NCI-H2196 treated with DMSO at 0.1 percent for 48 hours (cell line): ENCODE results near the gene LMO1.

Source experiments
- DNase-seq: peaks from one replicate; lab custom pipeline; 2025; ENCODE audit not compliant: unreplicated experiment; lab: John Stamatoyannopoulos, UW

LMO1 gene

DNA sequence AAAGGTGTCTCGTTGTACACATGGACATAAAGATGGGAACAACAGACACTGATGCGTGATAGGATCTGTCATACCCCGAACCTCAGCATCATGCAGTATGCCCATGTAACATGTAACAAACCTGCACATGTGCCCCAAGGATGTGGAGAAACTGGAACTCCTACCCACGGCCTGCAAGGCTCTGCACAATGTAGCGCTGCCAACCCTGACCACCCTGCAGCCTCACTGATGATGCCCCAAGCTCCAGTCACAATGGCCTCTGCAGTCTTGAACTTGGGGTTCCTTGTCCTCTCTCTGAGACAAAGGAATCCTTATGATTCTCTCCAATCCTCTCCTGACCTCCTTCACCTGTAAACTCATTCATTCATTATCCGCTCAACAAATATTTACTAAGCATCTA, 14.2 kb downstream of the LMO1 start:
- DNase-seq: no peak

GRCh38 chr11:8248786-8249185, 14.9 kb downstream of the LMO1 start:
- DNase-seq: no peak

- DNase-seq: no peak
These were observed 16.4 kb downstream of the LMO1 start for GRCh38 chr11:8247312-8247711.

GRCh38 chr11:8243458-8243857, 20.2 kb downstream of the LMO1 start:
- no peak for DNase-seq

DNA sequence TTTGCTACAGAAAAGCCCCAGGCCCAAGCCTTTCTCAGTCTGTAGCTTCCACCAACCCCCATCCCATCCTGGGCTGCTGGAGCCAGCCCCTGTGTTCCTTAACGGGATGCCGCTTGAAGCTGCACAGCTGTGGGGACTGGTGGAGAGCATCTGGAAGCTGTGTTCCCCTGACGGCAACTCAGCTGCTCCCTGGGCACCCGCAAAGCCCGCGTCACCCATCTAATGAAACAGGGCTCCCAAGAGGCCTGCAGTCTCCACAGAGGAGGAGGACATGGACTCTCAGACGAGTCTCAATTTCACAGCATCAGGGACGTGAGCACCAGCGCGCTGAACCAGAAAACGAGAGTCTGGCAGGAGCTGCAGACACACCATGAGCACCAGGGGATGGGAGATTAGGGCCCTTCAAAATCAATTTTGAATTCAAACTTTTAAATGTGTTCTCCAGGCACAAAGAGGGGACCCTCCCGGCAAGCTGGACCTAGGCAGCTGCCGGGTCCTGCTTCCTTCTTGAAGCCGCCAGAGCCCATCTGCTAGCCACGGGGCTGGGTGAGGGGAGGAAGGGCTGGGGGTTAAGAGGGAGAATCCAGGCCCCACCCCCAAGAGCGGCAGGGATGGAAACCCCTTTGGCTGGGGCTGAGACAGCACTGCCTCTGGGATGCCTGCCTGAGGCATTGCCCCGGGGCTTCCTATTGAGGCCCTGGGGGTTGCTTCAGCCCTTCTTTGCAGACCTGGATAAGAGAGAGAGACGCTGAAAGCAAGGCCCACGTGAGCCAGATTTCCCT, 21.0 kb downstream of the LMO1 start:
- DNase-seq: no peak

DNA sequence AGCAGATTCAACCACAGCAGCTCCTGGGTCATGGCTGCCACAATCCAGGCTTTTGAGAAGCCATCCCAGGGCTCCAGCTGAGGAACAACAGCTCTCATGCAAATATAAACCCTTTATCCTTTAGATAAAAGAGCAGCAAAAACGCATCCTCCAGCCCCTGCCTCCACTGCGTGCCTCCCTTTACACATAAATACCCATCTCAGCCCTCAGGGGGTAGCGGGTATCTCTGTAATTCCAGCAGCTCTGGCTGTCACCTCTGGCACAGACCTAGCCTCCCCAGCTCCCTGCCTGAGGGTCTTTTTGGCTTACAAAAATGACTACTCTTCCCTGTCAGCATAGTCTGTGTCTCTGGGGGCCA, 21.6 kb downstream of the LMO1 start:
- no peak for DNase-seq

- DNase-seq: no peak
These were observed 22.1 kb downstream of the LMO1 start for GRCh38 chr11:8241373-8242117.

DNA sequence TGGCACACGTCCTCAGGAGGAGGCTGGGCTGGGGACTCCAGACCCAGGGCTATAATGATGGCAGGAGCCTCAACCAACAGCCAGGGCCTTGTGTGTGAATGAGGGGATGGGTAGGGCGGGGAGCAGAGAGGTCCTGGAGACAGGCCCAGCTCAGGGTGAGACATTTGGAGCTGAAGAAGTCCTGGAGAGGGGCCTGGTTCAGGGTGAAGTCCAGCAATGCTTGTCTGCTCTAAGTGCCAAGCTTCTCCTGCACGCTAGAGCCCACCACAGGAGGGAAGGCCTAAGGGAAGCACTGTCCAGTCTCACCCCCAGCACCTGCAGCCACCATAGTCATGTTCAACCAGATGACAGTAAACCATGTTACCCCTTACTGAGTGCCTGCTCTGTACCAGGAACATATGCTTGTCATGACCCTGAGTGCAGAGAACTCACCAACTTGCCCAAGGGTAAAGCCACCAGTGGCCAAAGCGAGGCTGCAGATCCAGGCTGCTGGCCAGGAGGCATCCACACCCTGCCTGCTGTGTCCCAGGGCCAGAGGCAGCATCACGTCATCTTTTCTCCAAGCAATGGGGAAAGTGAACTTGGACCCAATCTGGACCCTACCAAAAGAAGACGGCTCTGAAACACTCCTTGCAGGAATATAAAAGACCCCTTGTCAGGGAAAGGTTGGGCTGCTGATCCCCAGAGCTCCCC, 24.0 kb downstream of the LMO1 start:
- no peak for DNase-seq

- DNase-seq: no peak
These were observed 24.6 kb downstream of the LMO1 start for GRCh38 chr11:8239040-8239439.

DNA sequence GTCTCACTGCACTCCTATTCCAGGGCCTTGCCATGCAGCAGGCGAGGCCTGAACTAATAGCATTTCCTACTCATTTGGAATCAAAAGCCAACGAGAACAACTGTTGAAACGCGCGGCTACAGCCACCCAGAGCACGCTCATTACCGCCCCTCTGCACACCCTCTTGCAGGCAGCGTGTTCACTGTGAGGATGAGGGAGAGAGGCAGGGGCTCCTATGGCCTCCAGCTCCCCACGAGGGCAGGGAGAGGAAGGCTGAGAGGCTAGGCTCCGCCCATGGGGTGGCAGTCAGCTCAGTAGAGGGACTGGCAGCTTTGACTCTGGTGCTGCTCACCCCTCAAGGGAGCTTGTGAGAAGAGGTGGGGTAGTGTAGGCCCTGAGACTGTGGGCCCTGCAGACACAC, 26.2 kb downstream of the LMO1 start:
- no peak for DNase-seq

- no peak for DNase-seq
These were observed 27.8 kb downstream of the LMO1 start for GRCh38 chr11:8235925-8236324.

DNA sequence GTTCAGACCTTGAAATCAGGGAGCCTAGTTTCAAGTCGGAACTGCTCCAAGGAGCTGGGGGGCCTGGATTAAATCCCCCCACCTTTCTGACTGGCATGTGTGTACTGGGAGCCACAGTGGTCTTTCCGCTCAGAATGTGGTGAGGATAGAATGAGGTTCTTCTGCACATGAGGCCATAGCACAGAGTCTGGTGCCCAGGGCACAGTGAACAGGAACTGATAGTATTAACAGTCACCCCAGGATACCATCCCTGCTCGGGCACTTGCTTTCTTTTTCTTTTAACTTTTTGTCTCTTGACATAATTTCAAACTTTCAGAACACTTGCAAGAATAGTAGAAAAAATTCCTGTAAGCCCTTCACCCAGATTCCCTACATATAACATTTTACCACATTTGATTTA, 28.8 kb downstream of the LMO1 start:
- no peak for DNase-seq

DNA sequence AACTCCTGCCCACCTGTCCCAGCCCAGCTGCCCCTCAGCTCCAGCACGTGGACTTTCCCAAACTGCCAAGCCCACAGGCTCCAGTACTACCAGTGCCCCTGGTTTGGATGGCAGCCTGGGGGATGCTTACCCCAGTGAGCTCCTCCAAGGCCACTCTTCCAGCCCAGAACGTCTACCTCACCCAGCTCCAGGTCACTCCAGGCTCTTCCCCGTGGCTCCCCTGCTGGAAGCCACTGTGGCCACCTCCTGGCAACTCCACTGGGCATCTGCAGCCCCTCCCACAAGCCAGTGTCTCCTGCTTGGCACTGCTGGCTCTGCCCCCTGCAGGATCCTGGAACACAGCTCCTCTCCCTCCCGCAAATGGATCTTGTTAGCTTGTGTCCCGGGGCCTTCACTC, 29.3 kb downstream of the LMO1 start:
- DNase-seq: no peak

GRCh38 chr11:8233691-8234424, 29.8 kb downstream of the LMO1 start:
- peak; percentile 18 for DNase-seq

DNA sequence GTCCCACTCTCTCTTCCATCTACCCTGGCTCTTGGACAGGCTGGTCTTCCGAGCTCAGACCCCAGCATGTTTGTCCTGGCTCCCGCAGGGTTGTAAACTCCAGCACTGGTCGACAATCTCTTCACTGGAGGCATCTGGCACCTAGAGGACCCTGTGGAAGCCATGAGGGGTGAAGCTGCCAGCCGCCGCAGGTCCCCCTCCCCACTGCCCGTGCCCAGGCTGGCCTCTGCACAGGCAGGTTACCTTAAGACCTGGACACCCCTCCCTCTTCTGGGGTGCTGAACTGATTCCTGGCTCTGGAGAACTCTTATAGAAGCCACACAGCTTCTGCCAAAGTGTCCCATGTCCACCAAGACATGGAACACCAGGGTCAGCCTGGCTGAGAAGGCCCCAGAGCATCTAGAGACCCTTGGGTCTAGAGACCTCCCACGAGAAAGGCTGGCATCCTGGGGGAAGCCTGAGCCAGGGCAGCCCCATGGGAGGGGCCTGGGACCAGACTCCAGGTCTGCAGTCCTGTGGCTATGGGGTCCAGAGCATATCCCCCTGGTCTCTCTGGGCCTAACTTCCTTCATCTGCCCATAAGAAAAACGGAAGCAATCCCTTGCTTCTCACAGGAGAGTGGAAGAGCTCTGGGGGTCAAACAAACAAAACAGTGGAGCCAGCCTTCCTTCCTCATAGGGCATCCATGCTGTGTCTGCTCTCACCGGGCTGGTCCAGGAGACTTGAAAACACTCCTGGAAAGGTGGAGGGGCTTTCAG, 30.6 kb downstream of the LMO1 start:
- no peak for DNase-seq

DNA sequence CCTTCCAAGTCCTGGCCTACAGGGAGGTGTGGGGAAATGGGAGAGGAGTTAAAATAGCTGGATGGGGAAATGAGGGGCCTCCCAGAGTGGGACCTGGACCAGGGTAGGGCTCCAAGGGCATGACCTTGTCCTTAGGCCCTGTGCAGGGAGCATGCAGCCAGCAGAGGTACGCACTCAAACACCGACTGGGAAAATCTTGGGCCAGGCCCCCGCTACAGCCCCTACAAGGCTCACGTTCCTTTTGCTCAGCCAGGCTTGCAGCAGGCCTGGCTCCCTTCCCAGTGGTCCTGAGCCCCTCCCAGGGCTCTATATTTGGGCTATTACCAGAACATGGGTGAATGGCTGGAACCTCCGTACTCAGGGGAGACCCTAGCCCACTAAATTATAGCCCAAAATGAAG, 31.3 kb downstream of the LMO1 start:
- no peak for DNase-seq

DNA sequence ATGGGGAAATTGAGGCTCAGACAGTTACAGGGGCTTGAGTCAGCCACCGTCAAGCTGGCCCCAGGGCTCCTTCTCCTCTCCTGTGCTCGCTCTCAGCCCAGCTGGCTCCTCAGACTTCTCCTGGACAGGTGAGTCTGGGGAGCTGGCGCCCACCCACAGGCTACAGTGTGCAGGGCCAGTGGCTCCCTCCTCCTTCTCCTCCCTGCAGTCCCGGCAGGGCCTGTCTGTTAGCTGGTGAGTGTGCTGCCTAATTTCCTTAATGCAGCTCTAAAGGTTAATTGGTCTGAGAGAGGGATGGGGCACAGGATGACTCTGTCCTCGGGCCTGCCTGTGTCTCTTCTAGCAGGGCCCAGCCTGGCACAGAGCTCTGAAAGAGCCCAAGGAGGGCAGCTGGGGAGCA, 31.7 kb downstream of the LMO1 start:
- DNase-seq: no peak

DNA sequence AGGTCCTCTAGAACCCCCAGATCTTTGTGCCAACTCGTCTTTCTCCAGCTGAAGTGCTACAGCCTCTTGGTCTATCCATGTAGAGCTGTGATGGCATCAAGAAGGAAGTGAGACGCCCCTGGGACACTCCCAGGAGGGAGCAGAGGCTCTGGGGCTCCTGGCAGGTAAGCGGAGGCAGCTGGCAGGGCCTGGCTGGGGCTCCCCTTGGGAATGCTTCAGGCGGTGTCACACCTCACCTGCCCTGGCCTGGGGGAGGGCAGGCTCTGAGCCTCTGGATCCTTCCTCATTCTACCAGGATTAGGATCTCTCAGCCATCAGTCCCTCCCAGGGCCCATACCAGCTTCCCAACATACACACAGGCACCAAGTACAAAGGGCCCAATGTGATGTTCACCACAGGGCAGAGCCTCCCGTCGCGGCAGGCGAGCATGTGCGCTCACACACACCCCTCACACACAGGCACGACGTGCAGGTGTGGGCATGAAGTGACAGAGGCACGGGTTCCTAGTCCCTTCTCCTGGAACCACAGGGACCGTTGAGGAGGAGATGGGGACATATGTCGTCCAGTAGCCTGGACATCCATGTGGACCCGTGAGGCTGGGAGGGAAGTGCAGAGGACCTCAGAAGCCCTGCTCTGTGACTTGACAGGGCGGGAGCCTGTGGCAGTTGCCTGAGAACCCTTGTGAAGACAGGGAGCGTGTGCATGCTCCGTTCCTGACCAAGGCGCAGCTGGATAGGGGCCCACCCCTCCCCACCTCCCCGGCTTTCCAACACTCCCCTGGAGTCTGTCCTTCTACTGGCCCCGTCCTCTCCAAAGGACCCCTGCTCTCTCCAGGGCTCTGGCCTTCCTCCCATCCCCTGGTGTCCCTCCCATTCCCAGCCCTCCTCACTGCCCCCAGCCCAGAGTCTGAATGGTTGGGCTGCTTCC, 32.5 kb downstream of the LMO1 start:
- no peak for DNase-seq

DNA sequence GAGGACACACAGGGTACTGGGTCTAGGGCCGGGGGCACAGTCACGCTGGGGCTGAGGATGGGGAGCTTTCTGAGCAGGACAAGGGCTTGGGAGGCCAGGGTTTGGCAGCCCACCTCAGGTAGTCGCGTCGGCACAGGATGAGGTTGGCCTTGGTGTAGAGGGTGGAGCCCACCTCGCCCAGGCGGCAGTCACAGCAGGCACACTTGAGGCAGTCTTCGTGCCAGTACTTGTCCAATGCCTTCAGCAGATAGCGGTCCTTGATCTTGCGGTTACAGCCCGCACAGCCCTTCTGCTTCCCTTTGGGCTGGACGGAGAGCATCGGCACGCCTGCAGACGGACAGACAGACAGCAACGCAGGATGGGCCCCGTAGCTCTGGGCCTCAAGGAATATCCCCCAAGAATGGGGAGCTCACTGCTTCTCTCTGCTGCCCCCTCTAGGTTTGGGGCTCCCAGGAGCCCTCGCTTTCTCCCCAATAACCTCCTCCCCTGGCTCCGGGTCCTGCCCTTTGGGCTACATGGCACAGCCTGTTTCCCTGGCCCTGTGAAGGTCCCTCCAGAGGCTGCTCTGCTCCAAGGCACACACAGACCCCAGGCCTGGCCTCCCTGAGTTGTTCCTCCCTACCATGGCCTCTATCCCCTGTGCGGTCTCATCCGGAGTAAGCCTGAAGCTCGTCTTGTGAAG, 33.4 kb downstream of the LMO1 start:
- DNase-seq: no peak
